Fibroblast of peridontal ligament (primary cell): Measurements from ENCODE around the gene SAP30L.

ENCODE experiments used
- DNase-seq: peaks from one replicate; pipeline ENCODE4 v3.0.0-alpha.2; 2010; ENCODE audit errors: extremely low read depth

Gene SAP30L

DNA sequence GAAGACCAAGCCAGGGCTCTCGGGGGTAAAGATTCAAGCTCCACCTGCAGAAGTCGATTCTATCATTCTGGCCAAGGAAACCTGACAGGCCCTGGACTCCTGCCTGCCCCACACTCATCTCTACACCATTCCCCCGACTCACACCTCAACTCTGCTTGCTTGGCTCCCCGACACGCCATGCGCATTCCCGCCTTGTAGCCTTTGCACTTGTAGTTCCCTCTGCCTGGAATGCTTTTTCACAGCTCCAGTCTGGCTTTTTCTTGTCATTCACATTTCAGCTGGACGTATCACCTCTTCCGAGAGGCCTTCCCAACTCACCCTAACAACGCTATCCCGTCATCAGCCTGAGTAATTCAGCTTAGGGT is 60.9 kb downstream of the SAP30L start:
- DNase-seq = no peak

DNA sequence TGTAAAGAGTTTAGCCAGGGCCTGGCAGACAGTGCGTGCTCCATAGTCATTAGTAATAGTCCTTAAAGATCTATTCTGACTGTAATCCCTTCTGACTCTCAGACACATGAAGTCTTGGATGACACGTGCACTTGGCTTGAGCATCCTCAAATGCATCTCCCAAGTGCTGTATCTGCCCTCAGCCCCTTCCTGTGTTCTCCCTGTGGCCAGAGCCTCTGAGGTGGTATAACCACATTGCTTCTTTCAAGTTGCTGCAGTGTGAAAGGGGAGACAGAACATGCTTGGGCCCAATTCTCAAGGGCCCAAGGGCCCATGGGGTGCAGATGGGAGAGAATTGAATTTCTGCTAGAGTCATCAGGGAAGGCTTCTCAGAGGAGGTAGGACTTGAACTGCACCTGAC is 62.3 kb downstream of the SAP30L start:
- no peak for DNase-seq

DNA sequence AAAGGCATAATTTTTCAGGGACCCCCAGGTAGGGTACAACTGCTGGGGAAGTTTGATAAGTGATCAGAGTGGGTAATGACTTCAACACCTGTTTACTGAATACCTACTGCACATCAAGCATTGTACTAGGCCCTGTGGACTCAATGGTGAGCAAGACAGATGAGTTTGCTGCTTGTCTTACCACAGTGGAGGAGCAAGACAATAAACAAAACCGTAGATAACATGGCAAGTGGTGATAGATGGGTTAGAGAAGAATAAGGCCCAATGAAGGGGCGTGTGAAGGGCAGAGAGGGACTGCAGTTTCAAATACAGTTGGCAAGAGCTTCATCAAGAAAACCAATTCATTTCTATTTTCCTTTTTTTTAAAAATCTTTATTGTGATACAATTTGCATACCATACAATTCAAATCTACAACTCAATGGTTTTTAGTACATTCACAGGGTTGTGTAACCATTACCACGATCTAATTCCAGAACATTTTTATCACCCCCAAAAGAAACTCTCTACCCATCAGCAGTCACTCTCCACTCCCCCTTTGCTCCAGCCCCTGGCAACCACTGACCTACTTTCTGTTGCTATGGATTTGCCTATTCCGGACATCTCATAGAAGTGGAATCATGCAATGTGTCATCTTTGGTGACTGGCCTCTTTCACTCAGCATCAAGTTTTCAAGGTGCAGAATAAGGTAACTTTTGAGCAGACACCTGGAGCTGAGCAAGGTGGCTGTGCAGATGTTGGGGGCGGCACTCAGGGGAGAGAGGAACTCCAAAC is 64.2 kb downstream of the SAP30L start:
- DNase-seq = no peak
